ENCODE results near the gene HDAC9.

HDAC9 gene

GRCh38 chr7:18593602-18594279 is 98.2 kb downstream of the HDAC9 start:
- DNase-seq (ENCODE audit: low read depth in 2 of 2), result no peak

GRCh38 chr7:18597754-18598153 is 102.2 kb downstream of the HDAC9 start:
- no peak for DNase-seq (ENCODE audit: low read depth in 2 of 2)

GRCh38 chr7:18607025-18607424 is 111.5 kb downstream of the HDAC9 start:
- DNase-seq (ENCODE audit: low read depth in 2 of 2), result no peak

- DNase-seq (ENCODE audit: low read depth in 2 of 2), result no peak
Measured at GRCh38 chr7:18610331-18610948, 114.9 kb downstream of the HDAC9 start.

- DNase-seq (ENCODE audit: low read depth in 2 of 2), result no peak
Measured at GRCh38 chr7:18614841-18615240, 119.3 kb downstream of the HDAC9 start.

GRCh38 chr7:18619311-18619710 is 123.8 kb downstream of the HDAC9 start:
- DNase-seq (ENCODE audit: low read depth in 2 of 2), result no peak

GRCh38 chr7:18623389-18623788 is 127.8 kb downstream of the HDAC9 start:
- DNase-seq (ENCODE audit: low read depth in 2 of 2), result no peak

- no peak for DNase-seq (ENCODE audit: low read depth in 2 of 2)
Measured at GRCh38 chr7:18624459-18624858, 128.9 kb downstream of the HDAC9 start.

- no peak for DNase-seq (ENCODE audit: low read depth in 2 of 2)
Measured at GRCh38 chr7:18626086-18626485, 130.5 kb downstream of the HDAC9 start.

- no peak for DNase-seq (ENCODE audit: low read depth in 2 of 2)
Measured at GRCh38 chr7:18626717-18627116, 131.2 kb downstream of the HDAC9 start.

GRCh38 chr7:18637516-18637915 is 142.0 kb downstream of the HDAC9 start:
- DNase-seq (ENCODE audit: low read depth in 2 of 2), result no peak

GRCh38 chr7:18638594-18639452 is 143.3 kb downstream of the HDAC9 start:
- no peak for DNase-seq (ENCODE audit: low read depth in 2 of 2)

- DNase-seq (ENCODE audit: low read depth in 2 of 2), result no peak
Measured at GRCh38 chr7:18639711-18640110, 144.2 kb downstream of the HDAC9 start.

GRCh38 chr7:18644981-18645380 is 149.4 kb downstream of the HDAC9 start:
- no peak for DNase-seq (ENCODE audit: low read depth in 2 of 2)

GRCh38 chr7:18647582-18647981 is 152.0 kb downstream of the HDAC9 start:
- no peak for DNase-seq (ENCODE audit: low read depth in 2 of 2)

- DNase-seq (ENCODE audit: low read depth in 2 of 2), result no peak
Measured at GRCh38 chr7:18648849-18649758, 153.6 kb downstream of the HDAC9 start.

- DNase-seq (ENCODE audit: low read depth in 2 of 2), result no peak
Measured at GRCh38 chr7:18653381-18654155, 158.0 kb downstream of the HDAC9 start.

- DNase-seq (ENCODE audit: low read depth in 2 of 2), result no peak
Measured at GRCh38 chr7:18654709-18655108, 159.2 kb downstream of the HDAC9 start.

GRCh38 chr7:18655506-18655905 is 160.0 kb downstream of the HDAC9 start:
- DNase-seq (ENCODE audit: low read depth in 2 of 2), result no peak

GRCh38 chr7:18655912-18656311 is 160.4 kb downstream of the HDAC9 start:
- no peak for DNase-seq (ENCODE audit: low read depth in 2 of 2)

- DNase-seq (ENCODE audit: low read depth in 2 of 2), result no peak
Measured at GRCh38 chr7:18656362-18656761, 160.8 kb downstream of the HDAC9 start.
